Cardiac fibroblast (primary cell): Measurements from ENCODE around the gene TMCC1.

ENCODE experiments used
- DNase-seq, 2 donors: peaks; one replicate each; pipeline versions ENCODE4 v3.0.0 to v3.0.0-alpha.2; 2010; ENCODE audit warnings: low read depth in 2 of 2
- H3K4me3 ChIP-seq, 2 donors: replicated peaks in 1 of 2; 1 replicate in 1 of 2; 2 replicates in 1 of 2; pipeline ENCODE4 v1.5.1; 2011; ENCODE audit warnings: low read depth in 2 of 2, low read length in 2 of 2, mild to moderate bottlenecking in 2 of 2, moderate library complexity in 1 of 2
- CTCF ChIP-seq: IDR thresholded peaks from one replicate; pipeline ENCODE4 v1.5.1; 2011; ENCODE audit warnings: low read depth, mild to moderate bottlenecking, low read length, inconsistent platforms

TMCC1 gene

GRCh38 chr3:129936757-129937156, 43.2 kb upstream of the TMCC1 start:
- H3K4me3 ChIP-seq = peak overlapping the region; percentile 5 to 24
- peak; percentile 63 to 65 for DNase-seq
- TF ChIP-seq CTCF = no peak

- DNase-seq = peak; percentile 40 to 43
- peak; percentile 81 for TF ChIP-seq CTCF
- H3K4me3 ChIP-seq = no peak overlapping the region
Observed at GRCh38 chr3:129934234-129935123, 41.0 kb upstream of the TMCC1 start.

- TF ChIP-seq CTCF = no peak
- no peak overlapping the region for H3K4me3 ChIP-seq
- DNase-seq = no peak
Observed at GRCh38 chr3:129933471-129933870, 40.0 kb upstream of the TMCC1 start.

- H3K4me3 ChIP-seq = no peak overlapping the region
- no peak for DNase-seq
- TF ChIP-seq CTCF = no peak
Observed at GRCh38 chr3:129929383-129929782, 35.9 kb upstream of the TMCC1 start.

- no peak overlapping the region for H3K4me3 ChIP-seq
- no peak for TF ChIP-seq CTCF
- DNase-seq = no peak
Observed at GRCh38 chr3:129927072-129927471, 33.6 kb upstream of the TMCC1 start.

GRCh38 chr3:129919806-129920205, 26.3 kb upstream of the TMCC1 start:
- no peak for TF ChIP-seq CTCF
- no peak overlapping the region for H3K4me3 ChIP-seq
- DNase-seq = no peak
